KMS-11 (cell line): ENCODE data around the gene DSCAM.

Experiments used
- H2AFZ ChIP-seq: fragments of 200-600 bp; sonication (generic); 2 replicates; pipeline ENCODE4 v1.6.1; 2016; ENCODE audit warnings: antibody characterized with exemption, mixed run types, low read depth
- H3K27ac ChIP-seq: fragments of 200-600 bp; sonication (generic); 2 replicates; pipeline ENCODE4 v1.6.1; 2016; ENCODE audit warnings: mild to moderate bottlenecking, mixed run types
- H3K27me3 ChIP-seq: fragments of 200-600 bp; sonication (generic); 2 replicates; pipeline ENCODE4 v1.6.1; 2017; ENCODE audit warnings: mild to moderate bottlenecking, low read depth, mixed run types, moderate library complexity; ENCODE audit not compliant: insufficient read depth
- H3K36me3 ChIP-seq: fragments of 200-600 bp; sonication (generic); 2 replicates; pipeline ENCODE4 v1.6.1; 2017; ENCODE audit warnings: mild to moderate bottlenecking, mixed run types; ENCODE audit not compliant: insufficient read depth
- H3K4me1 ChIP-seq: fragments of 200-600 bp; sonication (generic); 2 replicates; pipeline ENCODE4 v1.6.1; 2016; ENCODE audit warnings: mild to moderate bottlenecking, low read depth, mixed run types; ENCODE audit not compliant: poor library complexity, severe bottlenecking
- H3K4me2 ChIP-seq: fragments of 200-600 bp; sonication (generic); 2 replicates; pipeline ENCODE4 v1.7.0; 2016; ENCODE audit warnings: mild to moderate bottlenecking, mixed run types
- H3K4me3 ChIP-seq: fragments of 200-600 bp; sonication (generic); IDR thresholded peaks from 2 replicates; pipeline ENCODE4 v1.6.1; 2017; ENCODE audit warnings: low read depth, low read length, mixed read lengths; ENCODE audit not compliant: insufficient read depth
- H3K79me2 ChIP-seq: fragments of 200-600 bp; sonication (generic); 2 replicates; pipeline ENCODE4 v1.6.1; 2016; ENCODE audit warnings: low read depth, mixed run types; ENCODE audit not compliant: insufficient read depth
- H3K9ac ChIP-seq: fragments of 200-600 bp; sonication (generic); 2 replicates; pipeline ENCODE4 v1.6.1; 2016; ENCODE audit warnings: mild to moderate bottlenecking, mixed run types
- H4K20me1 ChIP-seq: fragments of 200-600 bp; sonication (generic); 2 replicates; pipeline ENCODE4 v1.6.1; 2016; ENCODE audit warnings: mild to moderate bottlenecking, mixed run types; ENCODE audit not compliant: insufficient read depth
- TF ChIP-seq, protein P1 (sequence below): fragments of 200-600 bp; sonication (generic); conservative IDR thresholded peaks from 2 replicates; pipeline ENCODE4 v1.6.1; 2017; ENCODE audit warnings: low read depth, mild to moderate bottlenecking, antibody characterized with exemption, low read length, moderate library complexity, mixed read lengths

DSCAM gene

DNA sequence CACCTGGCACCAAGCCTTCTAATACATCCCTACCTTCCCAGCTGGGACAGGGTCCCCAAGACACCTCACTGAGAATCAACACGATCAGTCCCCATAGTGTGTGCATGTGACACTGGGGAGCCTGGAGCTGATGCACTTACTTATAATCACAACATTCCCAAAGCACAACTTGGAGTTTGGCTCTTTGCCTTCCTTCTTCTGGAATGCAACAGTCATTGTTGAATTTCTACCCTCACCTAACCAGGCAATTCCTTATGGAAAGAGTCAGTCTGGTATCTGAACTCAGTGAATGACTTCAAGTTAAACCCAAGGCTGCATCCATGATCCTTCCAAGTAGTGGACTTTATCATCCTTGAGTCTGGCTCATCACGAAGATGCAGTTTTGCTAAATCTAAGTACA, 86.1 kb downstream of the DSCAM start:
- TF ChIP-seq, protein P1, sequence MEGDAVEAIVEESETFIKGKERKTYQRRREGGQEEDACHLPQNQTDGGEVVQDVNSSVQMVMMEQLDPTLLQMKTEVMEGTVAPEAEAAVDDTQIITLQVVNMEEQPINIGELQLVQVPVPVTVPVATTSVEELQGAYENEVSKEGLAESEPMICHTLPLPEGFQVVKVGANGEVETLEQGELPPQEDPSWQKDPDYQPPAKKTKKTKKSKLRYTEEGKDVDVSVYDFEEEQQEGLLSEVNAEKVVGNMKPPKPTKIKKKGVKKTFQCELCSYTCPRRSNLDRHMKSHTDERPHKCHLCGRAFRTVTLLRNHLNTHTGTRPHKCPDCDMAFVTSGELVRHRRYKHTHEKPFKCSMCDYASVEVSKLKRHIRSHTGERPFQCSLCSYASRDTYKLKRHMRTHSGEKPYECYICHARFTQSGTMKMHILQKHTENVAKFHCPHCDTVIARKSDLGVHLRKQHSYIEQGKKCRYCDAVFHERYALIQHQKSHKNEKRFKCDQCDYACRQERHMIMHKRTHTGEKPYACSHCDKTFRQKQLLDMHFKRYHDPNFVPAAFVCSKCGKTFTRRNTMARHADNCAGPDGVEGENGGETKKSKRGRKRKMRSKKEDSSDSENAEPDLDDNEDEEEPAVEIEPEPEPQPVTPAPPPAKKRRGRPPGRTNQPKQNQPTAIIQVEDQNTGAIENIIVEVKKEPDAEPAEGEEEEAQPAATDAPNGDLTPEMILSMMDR = no peak
- Histone ChIP-seq H3K4me2 (no peak overlapping the region), H2AFZ (no peak overlapping the region), H3K27me3 (no peaks in the 10 kb centered on the region), H3K79me2 (no peaks in the 10 kb centered on the region), H4K20me1 (no peaks in the 10 kb centered on the region), H3K4me3 (no peak overlapping the region), H3K9ac (no peak overlapping the region), H3K36me3 (no peaks in the 10 kb centered on the region), H3K4me1 (no peaks in the 10 kb centered on the region), H3K27ac (no peak overlapping the region)

DNA sequence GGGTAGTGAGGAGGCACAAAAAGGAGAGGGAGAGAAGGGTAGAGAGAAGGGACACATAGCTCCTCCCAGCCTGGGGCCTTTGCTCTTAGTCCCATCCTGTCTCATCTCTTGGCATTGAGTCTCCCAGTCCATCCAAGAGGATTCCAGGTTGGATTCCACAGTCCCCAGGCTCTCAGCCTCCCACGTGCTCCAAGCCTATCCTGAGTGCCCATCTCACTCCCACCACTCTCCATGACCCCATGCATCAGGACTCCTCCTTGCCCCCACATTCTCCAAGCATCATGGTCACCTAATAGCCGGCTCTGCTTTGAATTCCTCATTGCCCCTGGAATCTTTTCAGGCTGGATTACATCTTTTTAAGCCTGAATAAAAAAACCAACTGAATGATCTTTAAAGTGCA, 87.9 kb downstream of the DSCAM start:
- TF ChIP-seq, protein P1 = no peak
- Histone ChIP-seq H4K20me1 (no peaks in the 10 kb centered on the region), H3K4me1 (no peaks in the 10 kb centered on the region), H3K27me3 (no peaks in the 10 kb centered on the region), H3K4me2 (no peak overlapping the region), H2AFZ (no peak overlapping the region), H3K9ac (no peak overlapping the region), H3K27ac (no peak overlapping the region), H3K79me2 (no peaks in the 10 kb centered on the region), H3K36me3 (no peaks in the 10 kb centered on the region), H3K4me3 (no peak overlapping the region)

DNA sequence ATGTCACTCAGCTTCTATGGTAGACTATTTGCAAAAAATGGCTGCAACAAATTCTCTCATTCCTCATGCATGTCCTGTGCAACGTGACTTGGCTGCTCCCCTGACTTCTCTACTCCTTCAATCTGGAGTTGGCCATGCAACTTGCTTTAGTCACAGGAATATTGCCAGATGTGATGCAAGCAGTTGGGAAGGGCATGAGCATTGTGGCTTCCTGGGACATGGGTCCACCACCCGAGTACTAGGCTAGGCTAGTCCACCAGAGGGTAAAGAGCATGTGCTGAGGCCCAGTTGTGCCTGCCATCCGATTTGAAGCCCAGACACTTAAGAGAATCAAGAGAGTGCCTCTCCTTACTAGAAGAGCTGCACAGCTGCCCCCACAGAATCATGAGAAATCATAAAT, 89.6 kb downstream of the DSCAM start:
- no peaks in the 10 kb centered on the region for H3K36me3 ChIP-seq
- no peaks in the 10 kb centered on the region for H4K20me1 ChIP-seq
- no peak overlapping the region for H3K4me3 ChIP-seq
- no peak overlapping the region for H3K9ac ChIP-seq
- H2AFZ ChIP-seq = no peak overlapping the region
- H3K79me2 ChIP-seq = no peaks in the 10 kb centered on the region
- no peak overlapping the region for H3K27ac ChIP-seq
- no peaks in the 10 kb centered on the region for H3K27me3 ChIP-seq
- no peak overlapping the region for H3K4me2 ChIP-seq
- TF ChIP-seq, protein P1 = no peak
- H3K4me1 ChIP-seq = no peaks in the 10 kb centered on the region

DNA sequence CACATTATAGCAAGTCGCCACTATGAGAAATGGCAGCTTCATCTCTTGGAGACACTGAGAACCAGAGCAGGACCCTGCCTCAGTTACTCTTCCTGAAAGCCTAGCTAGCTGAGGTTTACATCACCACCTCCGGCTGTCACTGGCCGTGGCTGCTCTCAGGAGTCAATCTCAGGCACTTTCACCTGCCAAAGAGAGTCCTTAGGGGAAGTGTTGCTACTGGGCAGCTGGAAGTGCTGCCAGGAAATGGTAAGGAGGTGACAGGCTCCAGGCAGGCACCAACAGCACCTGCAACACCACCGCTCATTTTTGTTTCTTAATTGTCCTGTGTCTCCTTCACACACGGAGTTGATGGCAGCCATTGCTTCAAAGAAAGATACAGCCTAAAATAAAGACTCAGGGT, 92.5 kb downstream of the DSCAM start:
- H3K27ac ChIP-seq = no peak overlapping the region

More for the DNA sequence above, 92.5 kb downstream of the DSCAM start:
- no peak overlapping the region for H2AFZ ChIP-seq
- H3K4me1 ChIP-seq = no peaks in the 10 kb centered on the region
- H3K79me2 ChIP-seq = no peaks in the 10 kb centered on the region
- TF ChIP-seq, protein P1 = no peak
- no peaks in the 10 kb centered on the region for H3K36me3 ChIP-seq
- no peaks in the 10 kb centered on the region for H3K27me3 ChIP-seq
- H4K20me1 ChIP-seq = no peaks in the 10 kb centered on the region
- H3K4me2 ChIP-seq = no peak overlapping the region
- no peak overlapping the region for H3K9ac ChIP-seq
- no peak overlapping the region for H3K4me3 ChIP-seq
